IMR-90 (cell line): Measurements from ENCODE around the gene ZNF384. TPM values are rescaled to one million over a fixed set of nuclear protein-coding genes. Genes with fewer than 3 reads are reported as not detected.

Source experiments
- ATAC-seq: fragments of 200-7000 bp; cut with Tn5 transposase; 2 replicates; pipeline ENCODE4 v1.9.1; 2020; ENCODE audit warnings: low read depth, mild to moderate bottlenecking, moderate library complexity
- BruUV-seq: library from RNA; stranded (reverse); fragments of 400-500 nt; replicated peaks from 2 replicates; lab custom pipeline; 2021; lab: Mats Ljungman, UMichigan
- CTCF ChIA-PET: fragments of 300-600 bp; formaldehyde crosslinking; extraction: SDS; loops from one replicate; lab custom pipeline; 2021; ENCODE audit warnings: antibody characterized with exemption; lab: Yijun Ruan, JAX
- POLR2A ChIA-PET: fragments of 300-600 bp; sonication (Branson Sonifier 250); formaldehyde crosslinking; loops from one replicate; lab custom pipeline; 2022; ENCODE audit warnings: antibody characterized with exemption; ENCODE audit not compliant: unreplicated experiment; lab: Charles Lee
- DNase-seq: peaks from one replicate; pipeline ENCODE4 v3.0.0; 2013
- H2AFZ ChIP-seq: replicated peaks from 2 replicates; pipeline ENCODE3; 2013; ENCODE audit warnings: low read length, mild to moderate bottlenecking; ENCODE audit not compliant: poor library complexity
- H2AK5ac ChIP-seq: 2 replicates; pipeline ENCODE4 v1.6.1; 2013; ENCODE audit warnings: low read depth, low read length, inconsistent platforms
- H2AK9ac ChIP-seq: replicated peaks from 2 replicates; pipeline ENCODE3; 2013; ENCODE audit warnings: mild to moderate bottlenecking, low read depth, low read length, moderate library complexity; ENCODE audit not compliant: poor library complexity
- H2BK120ac ChIP-seq: 2 replicates; pipeline ENCODE4 v1.6.1; 2013; ENCODE audit warnings: low read depth, low read length, inconsistent platforms
- H2BK15ac ChIP-seq: 3 replicates; pipeline ENCODE4 v1.6.1; 2013; ENCODE audit warnings: low read depth, low read length, inconsistent platforms
- H2BK20ac ChIP-seq: 2 replicates; pipeline ENCODE4 v1.6.1; 2013; ENCODE audit warnings: low read depth, mild to moderate bottlenecking, inconsistent platforms, low read length, moderate library complexity
- H2BK5ac ChIP-seq: 2 replicates; pipeline ENCODE4 v1.6.1; 2013; ENCODE audit warnings: mild to moderate bottlenecking, low read depth, low read length, inconsistent platforms; ENCODE audit not compliant: poor library complexity, severe bottlenecking
- H3K14ac ChIP-seq: replicated peaks from 2 replicates; pipeline ENCODE4 v1.6.1; 2013; ENCODE audit warnings: low read depth, low read length, inconsistent platforms
- H3K18ac ChIP-seq: 2 replicates; pipeline ENCODE4 v1.6.1; 2013; ENCODE audit warnings: low read depth, low read length, control low read depth
- H3K23ac ChIP-seq: 2 replicates; pipeline ENCODE4 v1.6.1; 2013; ENCODE audit warnings: low read depth, low read length, inconsistent platforms
- H3K27ac ChIP-seq: 2 replicates; pipeline ENCODE4 v1.5.1; 2013; ENCODE audit warnings: mild to moderate bottlenecking, control low read depth, low read length; ENCODE audit not compliant: insufficient read depth
- H3K27me3 ChIP-seq: 2 replicates; pipeline ENCODE4 v1.6.1; 2013; ENCODE audit warnings: low read length; ENCODE audit not compliant: control insufficient read depth, insufficient read depth
- H3K36me3 ChIP-seq: 2 replicates; pipeline ENCODE4 v1.6.1; 2013; ENCODE audit warnings: low read length, mixed read lengths; ENCODE audit not compliant: control insufficient read depth, insufficient read depth
- H3K4ac ChIP-seq: 2 replicates; pipeline ENCODE4 v1.6.1; 2013; ENCODE audit warnings: low read depth, low read length, inconsistent platforms
- H3K4me1 ChIP-seq: 2 replicates; pipeline ENCODE4 v1.6.1; 2013; ENCODE audit warnings: low read length, mixed read lengths; ENCODE audit not compliant: control insufficient read depth, insufficient read depth
- H3K4me2 ChIP-seq: 2 replicates; pipeline ENCODE4 v1.6.1; 2013; ENCODE audit warnings: low read depth, mild to moderate bottlenecking, control low read depth, low read length, moderate library complexity
- H3K4me3 ChIP-seq: 2 replicates; pipeline ENCODE4 v1.5.1; 2013; ENCODE audit warnings: low read depth, mild to moderate bottlenecking, control low read depth, low read length, moderate library complexity; ENCODE audit not compliant: insufficient read depth
- H3K56ac ChIP-seq: 2 replicates; pipeline ENCODE4 v1.6.1; 2013; ENCODE audit warnings: low read length, inconsistent platforms; ENCODE audit not compliant: insufficient read depth; ENCODE audit errors: extremely low read depth
- H3K79me1 ChIP-seq, 2 experiments: 2 replicates each; pipeline ENCODE4 v1.6.1; 2013; ENCODE audit warnings: low read length in 2 of 2, inconsistent platforms in 1 of 2, low read depth in 1 of 2
- H3K9ac ChIP-seq: 2 replicates; pipeline ENCODE4 v1.6.1; 2013; ENCODE audit warnings: low read depth, low read length, control low read depth
- H3K9me1 ChIP-seq: 2 replicates; pipeline ENCODE4 v1.6.1; 2013; ENCODE audit warnings: low read length, inconsistent platforms; ENCODE audit not compliant: insufficient read depth
- H3K9me3 ChIP-seq: 2 replicates; pipeline ENCODE4 v1.6.1; 2013; ENCODE audit warnings: low read length; ENCODE audit not compliant: control insufficient read depth, insufficient read depth
- H4K20me1 ChIP-seq: 2 replicates; pipeline ENCODE4 v1.6.1; 2013; ENCODE audit warnings: low read length, inconsistent platforms; ENCODE audit not compliant: insufficient read depth
- H4K5ac ChIP-seq: 2 replicates; pipeline ENCODE4 v1.6.1; 2013; ENCODE audit warnings: mild to moderate bottlenecking, low read depth, low read length, control low read depth
- H4K8ac ChIP-seq, 2 experiments: 2 replicates each; pipeline ENCODE4 v1.6.1; 2013; ENCODE audit warnings: low read depth in 2 of 2, low read length in 2 of 2, control low read depth in 1 of 2, inconsistent platforms in 1 of 2
- H4K91ac ChIP-seq: 2 replicates; pipeline ENCODE4 v1.6.1; 2013; ENCODE audit warnings: low read depth, low read length, inconsistent platforms; ENCODE audit not compliant: insufficient read depth
- BHLHE40 ChIP-seq: fragments of 150-350 bp; IDR thresholded peaks from 2 replicates; pipeline ENCODE4 v1.6.1; 2016; ENCODE audit warnings: mild to moderate bottlenecking, low read depth, low read length
- CEBPB ChIP-seq: IDR thresholded peaks from 2 replicates; pipeline ENCODE4 v1.6.1; 2012; ENCODE audit warnings: low read depth, low read length, improper control_type of control experiment
- CHD1 ChIP-seq: IDR thresholded peaks from 2 replicates; pipeline ENCODE4 v1.6.1; 2012; ENCODE audit warnings: low read depth, low read length, improper control_type of control experiment
- CTCF ChIP-seq: conservative IDR thresholded peaks from 2 replicates; pipeline ENCODE4 v1.5.1; 2012; ENCODE audit warnings: mild to moderate bottlenecking, low read depth, low read length, improper control_type of control experiment
- FOS ChIP-seq: fragments of 150-350 bp; IDR thresholded peaks from 2 replicates; pipeline ENCODE4 v1.6.1; 2016; ENCODE audit warnings: low read depth, low read length
- MAFK ChIP-seq: IDR thresholded peaks from 2 replicates; pipeline ENCODE4 v1.6.1; 2012; ENCODE audit warnings: low read depth, low read length, improper control_type of control experiment
- MAZ ChIP-seq: IDR thresholded peaks from 2 replicates; pipeline ENCODE4 v1.6.1; 2012; ENCODE audit warnings: low read depth, mild to moderate bottlenecking, low read length, improper control_type of control experiment, moderate library complexity, borderline replicate concordance
- MXI1 ChIP-seq: IDR thresholded peaks from 2 replicates; pipeline ENCODE4 v1.6.1; 2012; ENCODE audit warnings: low read depth, mild to moderate bottlenecking, low read length, moderate library complexity, borderline replicate concordance
- NFE2L2 ChIP-seq: fragments of 150-350 bp; IDR thresholded peaks from 2 replicates; pipeline ENCODE4 v1.6.1; 2016; ENCODE audit warnings: low read depth, mild to moderate bottlenecking, low read length
- POLR2A ChIP-seq: IDR thresholded peaks from 2 replicates; pipeline ENCODE4 v1.6.1; 2012; ENCODE audit warnings: mild to moderate bottlenecking, low read depth, low read length
- RAD21 ChIP-seq: IDR thresholded peaks from 2 replicates; pipeline ENCODE4 v1.6.1; 2012; ENCODE audit warnings: low read length, improper control_type of control experiment
- RCOR1 ChIP-seq: IDR thresholded peaks from 2 replicates; pipeline ENCODE4 v1.6.1; 2012; ENCODE audit warnings: mild to moderate bottlenecking, low read length, improper control_type of control experiment; ENCODE audit not compliant: insufficient replicate concordance
- RFX5 ChIP-seq: IDR thresholded peaks from 2 replicates; pipeline ENCODE4 v1.8.0; 2012; ENCODE audit warnings: low read depth, mild to moderate bottlenecking, low read length, moderate library complexity
- SMC3 ChIP-seq: fragments of 150-350 bp; IDR thresholded peaks from 2 replicates; pipeline ENCODE4 v1.6.1; 2016; ENCODE audit warnings: low read depth, mild to moderate bottlenecking, antibody characterized with exemption, low read length, moderate library complexity
- USF2 ChIP-seq: fragments of 150-350 bp; IDR thresholded peaks from 2 replicates; pipeline ENCODE4 v1.6.1; 2017; ENCODE audit warnings: mild to moderate bottlenecking, antibody characterized with exemption, low read length, low read depth
- WGBS, 2 experiments: methylation state at CpG; one replicate each; pipeline versions ENCODE4 v1.1.5 to v1.1.7; 2013; ENCODE audit warnings: missing lambda C conversion rate in 2 of 2; ENCODE audit not compliant: insufficient read length in 1 of 2; ENCODE audit errors: extremely low coverage in 2 of 2; 5-methylcytosine and 5-hydroxymethylcytosine counted together
- dilution Hi-C: fragments of 300-500 bp; cut with HindIII; formaldehyde crosslinking; loops from one replicate; pipeline ENCODE4 v1.14.3; 2018; ENCODE audit warnings: low sequenced_read_pairs; ENCODE audit not compliant: unreplicated experiment
- in situ Hi-C: fragments of 300-500 bp; cut with MboI; formaldehyde crosslinking; loops from 3 replicates; pipeline ENCODE4 v1.14.3; 2019; ENCODE audit warnings: low sequenced_read_pairs, inconsistent platforms, mixed read lengths
- intact Hi-C: fragments of 100-400 bp; cut with micrococcal nuclease; formaldehyde crosslinking; loops from 2 replicates; pipeline ENCODE4 v1.10.0; 2022
- polyA plus RNA-seq, 3 experiments: library from polyadenylated mRNA; depleted of rRNA; stranded (reverse); fragments of >200 nt; gene quantifications; 2 replicates each; pipeline ENCODE4 v1.2.3, GENCODE V29; 2012; ENCODE audit warnings: low replicate concordance in 1 of 3
- total RNA-seq: library from RNA; depleted of rRNA; stranded (reverse); fragments of >200 nt; gene quantifications from 2 replicates; pipeline ENCODE4 v1.2.3, GENCODE V29; 2012

Gene ZNF384
- total and polyA plus RNA-seq, 2 of the 4 experiments (the other 2 are of a cell fraction) = 16.3 to 55.6 TPM

GRCh38 chr12:6699259-6699988 is 10.2 kb upstream of the ZNF384 start:
- H3K9me3 ChIP-seq = no peaks in the 10 kb centered on the region
- peaks cover 4% of the 10 kb centered on the region for H3K4me1 ChIP-seq
- peak overlapping the region; percentile 82 for H2AFZ ChIP-seq
- peak overlapping the region; percentile 21; the same call in 1 of the 2 replicates for H4K91ac ChIP-seq
- in situ Hi-C loops = no loop called here
- no peaks in the 10 kb centered on the region for H3K9me1 ChIP-seq
- peak overlapping the region; percentile 91 for H3K4me2 ChIP-seq
- peak overlapping the region; percentile 90 for H3K9ac ChIP-seq
- peak overlapping the region; percentile 59 for H2AK5ac ChIP-seq
- no peak overlapping the region for H2BK15ac ChIP-seq
- H3K27me3 ChIP-seq = peaks cover 3% of the 10 kb centered on the region; the same call in 1 of the 2 replicates
- no peak; the same call in 1 of the 2 replicates for ATAC-seq
- peak overlapping the region; percentile 1 for H3K27ac ChIP-seq
- peak overlapping the region; percentile 84 for H4K5ac ChIP-seq
- no TSS peak for BruUV-seq
- peaks cover 8% of the 10 kb centered on the region for H3K36me3 ChIP-seq
- peak overlapping the region; percentile 21 to 86; a peak in 3 of 4 replicates for H4K8ac ChIP-seq
- H3K4me3 ChIP-seq = peak overlapping the region; percentile 81
- no peak overlapping the region for H2BK20ac ChIP-seq
- no peaks in the 10 kb centered on the region for H4K20me1 ChIP-seq
- peaks cover 10 to 17% of the 10 kb centered on the region in 2 experiments; a peak in 3 of 4 replicates for H3K79me1 ChIP-seq
- dilution Hi-C loops = no loop called here
- H2BK120ac ChIP-seq = no peak overlapping the region
- peak overlapping the region; percentile 82 for H3K14ac ChIP-seq
- ChIA-PET POLR2A (interaction anchor here (0.6 to 1.0 kb wide), 2 partner anchors 10 to 104 kb away, joined by 4 to 5 read pairs; no protein-coding TSS in a partner anchor), CTCF (interaction anchor here (0.6 to 1.0 kb wide), 2 partner anchors 15 to 246 kb away, joined by 3 read pairs; no protein-coding TSS in a partner anchor)
- H3K18ac ChIP-seq = peak overlapping the region; percentile 42
- H2AK9ac ChIP-seq = peak overlapping the region; percentile 88
- peak overlapping the region; percentile 72 for H3K4ac ChIP-seq
- peak overlapping the region; percentile 88 for H3K23ac ChIP-seq
- DNase-seq = no peak
- no peak overlapping the region for H3K56ac ChIP-seq
- intact Hi-C loops = no loop called here
- WGBS, 2 experiments = 25% methylated on average over 9 of the region's 16 CpGs; no CpG with 5 or more reads in 1 of the 2 experiments
- H2BK5ac ChIP-seq = no peak overlapping the region
- no peak for TF ChIP-seq POLR2A
- no peak for TF ChIP-seq RCOR1
- no peak for TF ChIP-seq MAFK
- TF ChIP-seq CTCF = no peak
- TF ChIP-seq RFX5 = no peak
- TF ChIP-seq MXI1 = no peak
- no peak for TF ChIP-seq CEBPB
- no peak for TF ChIP-seq CHD1
- no peak for TF ChIP-seq FOS
- TF ChIP-seq SMC3 = no peak
- no peak for TF ChIP-seq MAZ
- no peak for TF ChIP-seq USF2
- TF ChIP-seq NFE2L2 = no peak
- no peak for TF ChIP-seq RAD21
- TF ChIP-seq BHLHE40 = no peak
